Measurements from ENCODE around the gene ACY1. TPM values are rescaled to one million over a fixed set of nuclear protein-coding genes. Genes with fewer than 3 reads are reported as not detected.

ACY1 gene
- total RNA-seq, 4 donors from 2014 or later = 165 to 426 (median 250) TPM

GRCh38 chr3:51954713-51955112, 28.6 kb upstream of the ACY1 start:
- in situ Hi-C loops (cut with MboI; ENCODE audit: low pct_ligation_motif_present in 1 of 4, low pct_unique_long_range_greater_than_20kb in 1 of 4, low sequenced_read_pairs in 3 of 4) (no loop called here), intact Hi-C loops (cut with DNase I; ENCODE audit: low total_unique reads) (no loop called here)
- no peak overlapping the region for H3K27ac ChIP-seq
- TF ChIP-seq EP300 (IDR thresholded peaks at IDR 0.05; ENCODE audit: low read depth) (no peak), POLR2A (IDR thresholded peaks at IDR 0.05) (no peak), POLR2AphosphoS5 (IDR thresholded peaks at IDR 0.05) (no peak), CTCF (IDR thresholded peaks at IDR 0.05) (no peak)
- H3K4me3 ChIP-seq = no peak overlapping the region
- 55 to 82% methylated on average over 1 of the region's 1 CpG for WGBS, 2 donors (ENCODE audit: low coverage in 1 of 2)
- DNase-seq = no peak
- H3K36me3 ChIP-seq = no peaks in the 10 kb centered on the region
- H3K4me1 ChIP-seq = peaks cover 0 to 16% (median 10%) of the 10 kb centered on the region in 4 donors
- H3K27me3 ChIP-seq = peaks cover 20% of the 10 kb centered on the region
- no peaks in the 10 kb centered on the region for H3K9me3 ChIP-seq

- in situ Hi-C loops (cut with MboI; ENCODE audit: low pct_ligation_motif_present in 1 of 4, low pct_unique_long_range_greater_than_20kb in 1 of 4, low sequenced_read_pairs in 3 of 4) = no loop called here
- Histone ChIP-seq H3K27ac (peak within 1 kb of the TSS; percentile 64 to 84 (median 80)), H3K27me3 (peaks cover 20% of the 10 kb centered on the region), H3K9me3 (no peaks in the 10 kb centered on the region), H3K4me3 (peak within 1 kb of the TSS; percentile 22 to 53 (median 38)), H3K4me1 (peaks cover 0 to 16% (median 10%) of the 10 kb centered on the region in 4 donors), H3K36me3 (no peaks in the 10 kb centered on the region)
- intact Hi-C loops (cut with DNase I; ENCODE audit: low total_unique reads) = no loop called here
- no peak for DNase-seq
- WGBS, 2 donors (ENCODE audit: low coverage in 1 of 2) = 59% methylated on average over 29 of the region's 33 CpGs; no CpG with 5 or more reads in 1 of the 2 donors
- no peak for TF ChIP-seq POLR2AphosphoS5 (IDR thresholded peaks at IDR 0.05)
- no peak for TF ChIP-seq POLR2A (IDR thresholded peaks at IDR 0.05)
- TF ChIP-seq CTCF (IDR thresholded peaks at IDR 0.05) = no peak
- TF ChIP-seq EP300 (IDR thresholded peaks at IDR 0.05; ENCODE audit: low read depth) = no peak
These were observed 28.0 kb upstream of the ACY1 start, which contains the start of gene GPR62 for GRCh38 chr3:51955175-51955892. TSS of gene GPR62 (plus strand) at chr3:51955381. CDS start at chr3:51955653, 272 bp downstream.

GRCh38 chr3:51955893-51956770, 27.2 kb upstream of the ACY1 start:
- H3K4me1 ChIP-seq = peaks cover 0 to 16% (median 10%) of the 10 kb centered on the region in 4 donors
- H3K4me3 ChIP-seq = peak overlapping the region; percentile 22 to 53 (median 38)
- DNase-seq = peak; percentile 52
- intact Hi-C loops (cut with DNase I; ENCODE audit: low total_unique reads) = no loop called here
- TF ChIP-seq POLR2A (IDR thresholded peaks at IDR 0.05) (no peak), EP300 (IDR thresholded peaks at IDR 0.05; ENCODE audit: low read depth) (no peak), POLR2AphosphoS5 (IDR thresholded peaks at IDR 0.05) (no peak), CTCF (IDR thresholded peaks at IDR 0.05) (peak; percentile 36 to 52 (median 43))
- H3K27me3 ChIP-seq = peaks cover 20% of the 10 kb centered on the region
- whole genome bisulfite sequencing, 2 donors (ENCODE audit: low coverage in 1 of 2) = 16% methylated on average over 68 of the region's 97 CpGs; no CpG with 5 or more reads in 1 of the 2 donors
- H3K27ac ChIP-seq = peak overlapping the region; percentile 64 to 84 (median 80)
- H3K9me3 ChIP-seq = no peaks in the 10 kb centered on the region
- no peaks in the 10 kb centered on the region for H3K36me3 ChIP-seq
- in situ Hi-C loops (cut with MboI; ENCODE audit: low pct_ligation_motif_present in 1 of 4, low pct_unique_long_range_greater_than_20kb in 1 of 4, low sequenced_read_pairs in 3 of 4) = no loop called here
